Spleen (tissue), 7 donors: Measurements from ENCODE around the gene TRERF1.

Experiments used
- CTCF ChIP-seq, 11 experiments: fragments of 200-600 bp in 7 of 11; fragments of 450-650 bp in 4 of 11; sonication (generic) in 4 of 11; IDR thresholded peaks in 8 of 11; conservative IDR thresholded peaks in 3 of 11; 1 replicate in 7 of 11; 2 replicates in 4 of 11; pipeline versions ENCODE4 v1.4.0 to v1.8.0; 2016 to 2021; ENCODE audit warnings: antibody characterized with exemption in 11 of 11, inconsistent platforms in 4 of 11, mild to moderate bottlenecking in 1 of 11
- POLR2A ChIP-seq, 3 donors: fragments of 450-650 bp; IDR thresholded peaks; one replicate each; pipeline ENCODE4 v1.5.1; 2017; ENCODE audit warnings: antibody characterized with exemption in 3 of 3, mild to moderate bottlenecking in 1 of 3
- POLR2AphosphoS5 ChIP-seq, 3 donors: sonication (generic); formaldehyde crosslinking; IDR thresholded peaks; one replicate each; pipeline ENCODE4 v1.5.1; 2017; ENCODE audit warnings: antibody characterized with exemption in 3 of 3
- donor health status: DM: no; HTN: no; CAD: no; lungs with moderate emphysema.
- donor health status: DM: no; HTN: no; CAD: no.
- donor health status: DM: no; HTN: no; CAD: no.

DNA sequence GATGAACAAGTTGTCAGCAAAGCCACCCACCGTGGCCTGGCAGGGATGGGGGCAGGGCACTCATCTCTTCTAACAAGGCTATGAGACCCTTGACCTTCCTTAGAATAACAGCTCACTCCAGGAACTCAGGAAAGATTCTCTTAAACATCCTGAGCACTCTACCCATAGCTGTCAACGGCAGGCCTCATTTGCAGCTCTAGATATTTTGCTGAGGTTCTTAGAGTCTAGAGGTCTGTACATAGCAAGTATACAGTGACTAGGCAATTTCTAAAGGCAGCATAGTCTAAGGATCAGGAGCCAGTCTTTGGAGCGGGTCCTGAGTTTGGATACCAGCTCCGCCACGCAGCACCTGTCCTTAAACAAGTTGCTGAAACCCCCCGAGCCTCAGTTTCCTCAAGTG lies 11.7 kb downstream of the TRERF1 start:
- TF ChIP-seq POLR2AphosphoS5 (IDR thresholded peaks at IDR 0.05) = no peak
- no peak for TF ChIP-seq CTCF (IDR thresholded peaks at IDR 0.05 in 8 of 11, conservative IDR thresholded peaks at IDR 0.05 in 3 of 11)
- no peak for TF ChIP-seq POLR2A (IDR thresholded peaks at IDR 0.05)
